Upper lobe of right lung (tissue), 1 donor: Measurements from ENCODE around the gene METTL21A. TPM values are rescaled to one million over a fixed set of nuclear protein-coding genes. Genes with fewer than 3 reads are reported as not detected.
"Not testable (repeated sequence)": the region's sequence is repeated elsewhere in the genome, so short reads cannot be mapped to it uniquely, and the experiment has no call there.

Source experiments
- ATAC-seq: fragments of 200-7000 bp; cut with Tn5 transposase; one replicate; pipeline ENCODE4 v1.9.1; 2020; ENCODE audit warnings: mild to moderate bottlenecking, moderate library complexity
- DNase-seq: peaks from one replicate; pipeline ENCODE4 v3.0.0-alpha.2; 2020
- H3K27ac ChIP-seq: fragments of 200-600 bp; one replicate; pipeline ENCODE4 v1.8.0; 2022
- H3K27me3 ChIP-seq: fragments of 200-600 bp; one replicate; pipeline ENCODE4 v1.8.0; 2022; ENCODE audit warnings: mild to moderate bottlenecking
- H3K36me3 ChIP-seq: fragments of 200-600 bp; one replicate; pipeline ENCODE4 v1.8.0; 2022
- H3K4me1 ChIP-seq: fragments of 200-600 bp; one replicate; pipeline ENCODE4 v1.8.0; 2022
- H3K4me3 ChIP-seq: fragments of 200-600 bp; one replicate; pipeline ENCODE4 v1.8.0; 2022; ENCODE audit warnings: mild to moderate bottlenecking
- H3K9me3 ChIP-seq: fragments of 200-600 bp; one replicate; pipeline ENCODE4 v1.8.0; 2022
- intact Hi-C: fragments of 100-400 bp; cut with DNase I; formaldehyde crosslinking; loops from one replicate; pipeline ENCODE4 v1.11.0; 2022
- total RNA-seq: library from RNA; stranded (reverse); fragmentation: NEBNext Ultra II Directional; extraction: Animal tissue kit (Norgen Biotek cat#: 25700); gene quantifications from one replicate; pipeline ENCODE4 v1.2.1, GENCODE V29; 2021
- TF ChIP-seq, protein P1 (sequence below): fragments of 200-600 bp; IDR thresholded peaks from one replicate; pipeline ENCODE4 v1.8.0; 2022; ENCODE audit warnings: antibody characterized with exemption
- donor health status: DM: no; HTN: yes; CAD: no; lungs with severe emphysema.

METTL21A gene
- total RNA-seq, 1 donor from 2014 or later: 10.9 TPM

DNA sequence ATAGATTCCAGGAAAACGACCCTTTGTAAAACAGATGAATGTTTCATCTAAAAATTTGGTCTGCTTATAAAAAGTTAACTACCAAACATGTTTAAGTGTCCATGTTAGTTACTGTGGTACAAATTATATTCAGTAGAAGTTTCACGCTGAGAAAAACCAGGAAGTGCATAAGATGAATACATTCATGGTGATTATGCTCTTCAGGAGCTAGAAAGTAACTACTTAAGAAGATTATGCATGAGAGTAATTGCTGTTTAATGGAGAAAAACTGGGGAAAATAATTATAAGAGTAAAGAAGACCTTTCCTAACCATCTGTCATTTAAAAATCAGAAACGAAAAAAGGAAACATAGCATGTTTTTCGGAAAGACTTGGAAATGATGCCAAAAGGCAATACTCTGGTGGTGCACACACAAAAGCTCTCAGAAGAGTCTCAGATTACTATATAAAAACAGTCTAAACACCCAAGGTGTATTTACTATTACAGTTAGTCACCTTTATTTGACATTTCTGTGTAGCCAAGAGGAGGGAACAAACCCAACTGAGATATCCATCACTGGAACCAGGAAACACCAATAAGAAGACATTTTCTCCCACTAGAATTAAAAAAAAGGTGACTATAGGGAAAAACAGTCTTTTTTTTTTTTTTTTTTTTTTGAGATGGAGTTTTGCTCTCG, 38.8 kb upstream of the METTL21A start:
- no peak for DNase-seq
- TF ChIP-seq, protein P1, sequence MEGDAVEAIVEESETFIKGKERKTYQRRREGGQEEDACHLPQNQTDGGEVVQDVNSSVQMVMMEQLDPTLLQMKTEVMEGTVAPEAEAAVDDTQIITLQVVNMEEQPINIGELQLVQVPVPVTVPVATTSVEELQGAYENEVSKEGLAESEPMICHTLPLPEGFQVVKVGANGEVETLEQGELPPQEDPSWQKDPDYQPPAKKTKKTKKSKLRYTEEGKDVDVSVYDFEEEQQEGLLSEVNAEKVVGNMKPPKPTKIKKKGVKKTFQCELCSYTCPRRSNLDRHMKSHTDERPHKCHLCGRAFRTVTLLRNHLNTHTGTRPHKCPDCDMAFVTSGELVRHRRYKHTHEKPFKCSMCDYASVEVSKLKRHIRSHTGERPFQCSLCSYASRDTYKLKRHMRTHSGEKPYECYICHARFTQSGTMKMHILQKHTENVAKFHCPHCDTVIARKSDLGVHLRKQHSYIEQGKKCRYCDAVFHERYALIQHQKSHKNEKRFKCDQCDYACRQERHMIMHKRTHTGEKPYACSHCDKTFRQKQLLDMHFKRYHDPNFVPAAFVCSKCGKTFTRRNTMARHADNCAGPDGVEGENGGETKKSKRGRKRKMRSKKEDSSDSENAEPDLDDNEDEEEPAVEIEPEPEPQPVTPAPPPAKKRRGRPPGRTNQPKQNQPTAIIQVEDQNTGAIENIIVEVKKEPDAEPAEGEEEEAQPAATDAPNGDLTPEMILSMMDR: no peak
- Histone ChIP-seq H3K27ac (no peak overlapping the region), H3K27me3 (no peaks in the 10 kb centered on the region), H3K9me3 (no peaks in the 10 kb centered on the region), H3K4me1 (no peaks in the 10 kb centered on the region), H3K4me3 (no peak overlapping the region), H3K36me3 (no peaks in the 10 kb centered on the region)
- no peak for ATAC-seq
- intact Hi-C loops: no loop called here

DNA sequence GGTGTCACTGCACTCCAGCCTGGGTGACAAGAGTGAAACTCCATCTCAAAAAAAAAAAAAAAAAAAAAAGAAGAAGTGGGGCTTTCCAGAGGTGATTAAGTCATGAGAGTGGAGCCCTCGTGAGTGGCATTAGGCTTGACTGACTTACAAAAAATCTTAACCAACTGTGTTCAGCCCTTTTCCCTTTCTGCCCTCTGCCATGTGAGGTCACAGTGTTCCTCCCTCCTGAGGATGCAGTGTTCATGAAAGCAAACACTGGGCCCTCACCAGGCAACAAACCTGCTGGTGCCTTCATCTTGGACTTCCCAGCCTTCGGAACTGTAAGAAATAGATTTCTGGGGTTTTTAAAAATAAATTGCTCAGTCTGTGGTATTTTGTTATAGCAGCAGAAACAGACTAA, 37.0 kb upstream of the METTL21A start:
- TF ChIP-seq, protein P1: no peak
- Histone ChIP-seq H3K9me3 (no peaks in the 10 kb centered on the region), H3K27ac (no peak overlapping the region), H3K4me3 (no peak overlapping the region), H3K4me1 (no peaks in the 10 kb centered on the region), H3K36me3 (no peaks in the 10 kb centered on the region), H3K27me3 (no peaks in the 10 kb centered on the region)
- intact Hi-C loops: no loop called here
- DNase-seq: no peak
- peak; percentile 86 for ATAC-seq

DNA sequence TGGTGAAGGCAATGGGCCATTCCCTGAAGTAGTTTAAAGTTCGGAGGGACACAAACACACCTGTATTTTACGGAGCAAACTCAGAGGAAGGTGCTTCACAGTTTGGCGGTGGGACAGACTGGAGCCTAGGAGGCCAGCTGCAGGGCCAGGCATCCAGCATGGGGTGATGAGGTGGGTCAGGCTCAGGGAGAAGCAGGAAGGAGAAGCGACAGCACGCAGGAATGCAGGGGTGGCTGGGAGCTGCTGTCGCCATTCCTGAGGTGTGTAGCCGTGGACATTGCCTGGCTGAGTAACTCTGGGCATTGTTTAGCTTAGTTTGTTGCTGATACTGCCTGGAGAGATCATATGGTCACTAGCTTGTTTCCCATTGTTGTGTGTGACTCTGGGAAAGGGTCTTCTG, 35.8 kb upstream of the METTL21A start:
- Histone ChIP-seq H3K9me3 (no peaks in the 10 kb centered on the region), H3K4me1 (no peaks in the 10 kb centered on the region), H3K27ac (no peak overlapping the region), H3K4me3 (no peak overlapping the region), H3K36me3 (no peaks in the 10 kb centered on the region), H3K27me3 (no peaks in the 10 kb centered on the region)
- DNase-seq (no peak), ATAC-seq (no peak)
- TF ChIP-seq, protein P1: no peak
- intact Hi-C loops: no loop called here

DNA sequence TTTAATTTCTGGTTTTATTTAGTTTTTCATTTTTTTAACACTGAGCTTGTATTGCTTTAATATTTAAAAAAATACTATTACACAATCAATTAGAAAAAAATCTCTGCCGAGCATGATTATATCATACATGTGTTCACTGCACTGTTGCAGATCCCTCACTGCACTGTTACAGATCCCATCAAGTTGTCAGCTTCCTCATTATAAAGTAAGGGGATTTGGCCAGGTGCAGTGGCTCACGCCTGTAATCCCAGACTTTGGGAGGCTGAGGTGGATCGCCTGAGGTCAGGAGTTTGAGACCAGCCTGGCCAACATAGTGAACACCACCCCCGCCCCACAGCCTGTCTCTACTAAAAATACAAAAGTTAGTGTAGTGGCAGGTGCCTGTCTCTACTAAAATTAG, 33.0 kb upstream of the METTL21A start:
- Histone ChIP-seq H3K36me3 (no peaks in the 10 kb centered on the region), H3K4me1 (no peaks in the 10 kb centered on the region), H3K27me3 (no peaks in the 10 kb centered on the region), H3K27ac (no peak overlapping the region), H3K4me3 (no peak overlapping the region), H3K9me3 (no peaks in the 10 kb centered on the region)
- intact Hi-C loops: no loop called here
- DNase-seq: no peak
- no peak for ATAC-seq
- TF ChIP-seq, protein P1: no peak

DNA sequence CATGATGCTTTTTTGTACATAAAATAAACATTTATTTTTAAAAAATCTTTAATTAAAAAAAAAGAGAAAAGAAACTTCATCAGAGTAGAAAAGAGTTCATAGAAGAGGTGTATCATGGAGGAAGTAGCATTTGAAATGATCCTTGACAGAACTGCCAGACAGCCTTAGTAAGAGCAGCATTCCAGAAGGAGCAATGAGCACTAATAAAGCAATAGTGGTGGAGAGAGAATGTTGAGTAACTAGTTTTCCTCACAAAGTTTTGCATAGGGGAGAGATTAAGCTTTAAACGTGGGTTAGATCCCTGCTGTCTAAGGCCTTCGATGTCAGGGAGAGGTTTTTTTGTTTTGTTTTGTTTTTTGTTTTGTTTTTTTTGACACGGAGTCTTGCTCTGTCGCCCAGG, 29.8 kb upstream of the METTL21A start:
- H3K9me3 ChIP-seq: no peaks in the 10 kb centered on the region
- intact Hi-C loops: no loop called here
- H3K4me1 ChIP-seq: no peaks in the 10 kb centered on the region
- no peak overlapping the region for H3K4me3 ChIP-seq
- DNase-seq: no peak
- no peaks in the 10 kb centered on the region for H3K36me3 ChIP-seq
- no peak overlapping the region for H3K27ac ChIP-seq
- no peak for ATAC-seq
- TF ChIP-seq, protein P1: no peak
- no peaks in the 10 kb centered on the region for H3K27me3 ChIP-seq

DNA sequence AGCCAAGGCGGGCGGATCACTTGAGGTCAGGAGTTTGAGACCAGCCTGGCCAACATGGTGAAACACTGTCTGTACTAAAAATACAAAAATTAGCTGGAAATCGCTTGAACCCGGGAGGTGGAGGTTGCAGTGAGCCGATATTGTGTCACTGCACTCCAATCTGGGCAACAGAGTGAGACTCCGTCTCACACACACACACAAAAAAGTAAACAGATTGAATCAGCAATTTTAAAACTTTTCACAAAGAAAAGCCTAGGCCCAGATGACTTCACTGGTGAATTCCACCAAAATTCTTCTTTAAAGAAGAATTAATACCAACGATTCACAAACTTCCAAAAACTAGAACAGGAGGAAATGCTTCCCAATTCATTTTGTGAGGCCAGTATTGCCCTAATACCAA, 21.4 kb upstream of the METTL21A start:
- DNase-seq, H3K27ac ChIP-seq, ATAC-seq, H3K4me3 ChIP-seq, H3K9me3 ChIP-seq, H3K4me1 ChIP-seq, H3K36me3 ChIP-seq, H3K27me3 ChIP-seq, intact Hi-C loops: not testable (repeated sequence)
